Body of pancreas (tissue), 4 donors: ENCODE results near the gene PLCB4. TPM values are rescaled to one million over a fixed set of nuclear protein-coding genes. Genes with fewer than 3 reads are reported as not detected.
A peak's percentile ranks its signal among the peaks of the same experiment; 100 is the strongest.

Experiments
- ATAC-seq: fragments of 150-250 bp; one replicate; pipeline ENCODE4 v1.9.1; 2016
- DNase-seq, 4 donors: peaks; one replicate each; pipeline ENCODE4 v3.0.0-alpha.2; 2019
- H3K27ac ChIP-seq, 4 donors: fragments of 200-600 bp; sonication (generic); 1 replicate in 3 of 4; 2 replicates in 1 of 4; pipeline versions ENCODE4 v1.5.1 to v1.6.1; 2016 to 2019; ENCODE audit warnings: mild to moderate bottlenecking in 1 of 4, mixed read lengths in 1 of 4, moderate library complexity in 1 of 4
- H3K27me3 ChIP-seq, 2 donors: fragments of 200-600 bp; sonication (generic); one replicate each; pipeline ENCODE4 v1.6.0; 2016; ENCODE audit warnings: mild to moderate bottlenecking in 1 of 2
- H3K36me3 ChIP-seq, 2 donors: fragments of 200-600 bp; sonication (generic); replicated peaks in 1 of 2; 2 replicates each; pipeline ENCODE4 v1.5.1; 2016; ENCODE audit warnings: low read depth in 2 of 2; ENCODE audit not compliant: insufficient read depth in 1 of 2
- H3K4me1 ChIP-seq: fragments of 200-600 bp; sonication (generic); one replicate; pipeline ENCODE4 v1.6.0; 2016
- H3K4me3 ChIP-seq, 2 donors: fragments of 200-600 bp; sonication (generic); 1 replicate in 1 of 2; 2 replicates in 1 of 2; pipeline ENCODE4 v1.5.1; 2016 to 2019
- H3K9me3 ChIP-seq, 3 donors: fragments of 200-600 bp; sonication (generic); 1 replicate in 2 of 3; 2 replicates in 1 of 3; pipeline ENCODE4 v1.5.1; 2016
- POLR2A ChIP-seq, 3 donors: fragments of 450-650 bp; IDR thresholded peaks; one replicate each; pipeline ENCODE4 v1.6.1; 2016; ENCODE audit warnings: antibody characterized with exemption in 3 of 3, mild to moderate bottlenecking in 2 of 3
- WGBS, 2 donors: methylation state at CpG; one replicate each; pipeline ENCODE4 v1.1.5; 2017; 5-methylcytosine and 5-hydroxymethylcytosine counted together
- intact Hi-C: fragments of 100-400 bp; cut with DNase I; formaldehyde crosslinking; loops from one replicate; pipeline ENCODE4 v1.15.1; 2023
- total RNA-seq, 2 donors: library from RNA; depleted of rRNA; stranded (reverse); fragments of >200 nt; gene quantifications; one replicate each; pipeline ENCODE4 v1.1.0, GENCODE V29; 2016
- TF ChIP-seq, protein P1 (sequence below), 7 experiments: fragments of 450-650 bp in 4 of 7; fragments of 200-600 bp in 3 of 7; sonication (generic) in 3 of 7; IDR thresholded peaks; one replicate each; pipeline ENCODE4 v1.5.1; 2016 to 2019; ENCODE audit warnings: antibody characterized with exemption in 7 of 7

PLCB4 gene
- total RNA-seq, 2 donors from 2014 or later: 1.3 to 3.4 TPM

DNA sequence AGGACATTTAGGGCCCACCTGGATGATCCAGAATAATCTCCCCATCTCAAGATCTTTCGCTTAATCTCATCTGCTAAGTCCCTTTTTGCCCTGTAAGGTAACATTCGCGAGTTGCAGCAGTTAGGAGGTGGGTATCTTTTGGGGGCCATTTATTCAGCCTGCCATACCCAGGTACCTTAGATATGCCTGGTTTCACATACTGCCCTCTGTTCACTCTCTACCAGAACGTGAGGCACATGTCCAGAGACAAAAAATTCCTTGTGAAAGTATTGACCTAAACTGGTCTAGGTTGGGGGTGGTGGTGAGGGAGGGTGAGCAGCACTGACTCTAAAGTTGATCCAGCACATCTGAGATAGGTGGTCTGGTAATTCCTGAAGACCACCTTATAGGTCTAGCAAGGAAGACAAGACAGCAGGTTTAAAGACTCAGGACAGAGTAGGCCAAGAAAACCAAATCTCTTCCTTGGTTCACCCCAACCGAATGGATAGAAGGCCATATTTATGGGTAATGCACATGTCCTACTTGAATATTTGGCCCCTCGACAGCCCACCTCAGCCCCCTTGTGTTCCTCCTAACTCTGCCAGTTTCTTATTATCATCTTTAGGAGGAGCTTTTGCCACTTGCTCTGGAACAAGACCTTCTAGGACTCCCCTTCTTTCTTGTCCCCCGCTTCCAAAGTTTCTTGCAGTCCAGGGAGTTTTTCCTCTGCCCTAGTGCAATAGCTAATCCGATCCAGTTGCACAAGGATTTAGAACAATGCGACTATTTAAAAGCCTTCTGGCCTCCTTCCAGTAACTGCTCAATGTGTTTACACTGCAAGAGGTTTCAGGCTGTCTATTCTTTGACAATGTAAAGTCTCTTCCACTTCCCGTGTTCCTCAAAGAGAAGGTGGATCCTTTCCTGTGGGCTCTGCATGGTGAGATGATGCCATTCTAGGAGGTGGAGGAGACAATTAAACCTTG lies 232.5 kb downstream of the PLCB4 start:
- H3K4me1 ChIP-seq: peaks cover 17% of the 10 kb centered on the region
- intact Hi-C loops: no loop called here
- no peaks in the 10 kb centered on the region for H3K36me3 ChIP-seq
- H3K9me3 ChIP-seq: no peaks in the 10 kb centered on the region
- H3K27me3 ChIP-seq: no peaks in the 10 kb centered on the region
- ATAC-seq (peak; percentile 71), DNase-seq (peak in 2 of 4 donors; percentile 25 to 49)
- 50 to 57% methylated on average over 10 of the region's 10 CpGs for WGBS, 2 donors
- TF ChIP-seq, protein P1, sequence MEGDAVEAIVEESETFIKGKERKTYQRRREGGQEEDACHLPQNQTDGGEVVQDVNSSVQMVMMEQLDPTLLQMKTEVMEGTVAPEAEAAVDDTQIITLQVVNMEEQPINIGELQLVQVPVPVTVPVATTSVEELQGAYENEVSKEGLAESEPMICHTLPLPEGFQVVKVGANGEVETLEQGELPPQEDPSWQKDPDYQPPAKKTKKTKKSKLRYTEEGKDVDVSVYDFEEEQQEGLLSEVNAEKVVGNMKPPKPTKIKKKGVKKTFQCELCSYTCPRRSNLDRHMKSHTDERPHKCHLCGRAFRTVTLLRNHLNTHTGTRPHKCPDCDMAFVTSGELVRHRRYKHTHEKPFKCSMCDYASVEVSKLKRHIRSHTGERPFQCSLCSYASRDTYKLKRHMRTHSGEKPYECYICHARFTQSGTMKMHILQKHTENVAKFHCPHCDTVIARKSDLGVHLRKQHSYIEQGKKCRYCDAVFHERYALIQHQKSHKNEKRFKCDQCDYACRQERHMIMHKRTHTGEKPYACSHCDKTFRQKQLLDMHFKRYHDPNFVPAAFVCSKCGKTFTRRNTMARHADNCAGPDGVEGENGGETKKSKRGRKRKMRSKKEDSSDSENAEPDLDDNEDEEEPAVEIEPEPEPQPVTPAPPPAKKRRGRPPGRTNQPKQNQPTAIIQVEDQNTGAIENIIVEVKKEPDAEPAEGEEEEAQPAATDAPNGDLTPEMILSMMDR (IDR thresholded peaks at IDR 0.05): no peak
- TF ChIP-seq POLR2A (IDR thresholded peaks at IDR 0.05): no peak
- no peak overlapping the region for H3K4me3 ChIP-seq
- H3K27ac ChIP-seq: peak overlapping the region in 2 of 4 donors; percentile 35 to 36

- peak overlapping the region in 2 of 4 donors; percentile 16 to 36 for H3K27ac ChIP-seq
- ATAC-seq (peak; percentile 38), DNase-seq (no peak)
- intact Hi-C loops: no loop called here
- 12 to 18% methylated on average over 1 of the region's 1 CpG for WGBS, 2 donors
- H3K9me3 ChIP-seq: no peaks in the 10 kb centered on the region
- TF ChIP-seq POLR2A (IDR thresholded peaks at IDR 0.05): no peak
- TF ChIP-seq, protein P1 (IDR thresholded peaks at IDR 0.05): no peak
- no peaks in the 10 kb centered on the region for H3K36me3 ChIP-seq
- H3K4me1 ChIP-seq: peaks cover 17% of the 10 kb centered on the region
- no peaks in the 10 kb centered on the region for H3K27me3 ChIP-seq
- no peak overlapping the region for H3K4me3 ChIP-seq
These were observed 233.2 kb downstream of the PLCB4 start for GRCh38 chr20:9302091-9302462.

DNA sequence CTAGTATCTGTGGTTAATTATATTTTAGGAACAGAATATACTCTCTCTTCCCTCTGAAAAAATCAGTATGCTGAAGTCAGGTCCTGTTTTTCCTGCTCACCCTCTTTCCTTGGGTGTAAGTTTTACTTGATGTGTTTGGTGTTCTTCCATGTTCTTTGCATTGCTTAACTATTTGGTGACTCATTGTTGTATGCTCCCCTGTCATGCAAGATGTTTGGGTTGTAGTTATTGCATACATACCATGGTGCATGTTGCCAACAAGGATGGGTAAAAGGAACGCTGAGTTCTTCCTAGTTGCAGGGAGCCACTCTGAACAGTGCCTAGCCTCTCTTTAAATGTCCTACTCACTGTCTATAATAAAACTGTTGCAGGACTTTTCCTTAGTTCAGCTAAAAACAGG lies 237.6 kb downstream of the PLCB4 start:
- intact Hi-C loops: no loop called here
- 45 to 69% methylated on average over 1 of the region's 1 CpG for WGBS, 2 donors
- no peak overlapping the region for H3K4me3 ChIP-seq
- ATAC-seq (no peak), DNase-seq (no peak)
- H3K9me3 ChIP-seq: no peaks in the 10 kb centered on the region
- H3K36me3 ChIP-seq: no peaks in the 10 kb centered on the region
- no peaks in the 10 kb centered on the region for H3K27me3 ChIP-seq
- TF ChIP-seq, protein P1 (IDR thresholded peaks at IDR 0.05): no peak
- TF ChIP-seq POLR2A (IDR thresholded peaks at IDR 0.05): no peak
- peaks cover 11% of the 10 kb centered on the region for H3K4me1 ChIP-seq
- H3K27ac ChIP-seq: no peak overlapping the region

DNA sequence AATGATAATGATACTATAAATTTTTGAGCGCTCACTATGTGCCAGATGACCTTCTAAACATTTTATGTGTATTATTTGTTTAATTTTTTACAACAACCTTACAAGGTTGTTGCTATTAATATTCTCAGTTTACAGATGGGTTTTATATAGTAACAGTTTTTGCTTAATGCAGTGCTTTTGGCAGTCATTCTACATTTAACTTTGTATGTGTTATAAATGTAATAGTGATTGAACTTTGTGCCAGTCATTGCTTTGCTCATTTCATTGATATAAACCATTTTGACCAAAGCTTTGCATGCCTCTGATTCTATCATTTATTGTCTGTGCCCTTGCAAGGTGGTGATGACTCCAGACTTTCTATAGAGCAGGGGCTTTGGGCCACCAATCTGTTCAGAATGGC lies 239.2 kb downstream of the PLCB4 start:
- Histone ChIP-seq H3K4me1 (no peaks in the 10 kb centered on the region), H3K27me3 (no peaks in the 10 kb centered on the region), H3K36me3 (no peaks in the 10 kb centered on the region), H3K27ac (no peak overlapping the region), H3K9me3 (no peaks in the 10 kb centered on the region), H3K4me3 (no peak overlapping the region)
- DNase-seq (no peak), ATAC-seq (no peak)
- intact Hi-C loops: no loop called here
- TF ChIP-seq, protein P1 (IDR thresholded peaks at IDR 0.05): no peak
- no peak for TF ChIP-seq POLR2A (IDR thresholded peaks at IDR 0.05)
- 91 to 97% methylated on average over 1 of the region's 1 CpG for WGBS, 2 donors
